GM19099 (cell line): ENCODE results near the gene SLIT1.

Experiments
- POLR2A ChIP-seq: IDR thresholded peaks from 3 replicates; pipeline ENCODE4 v1.6.1; 2011; ENCODE audit warnings: low read depth; ENCODE audit not compliant: insufficient read length; ENCODE audit errors: extremely low read depth

Gene SLIT1

DNA sequence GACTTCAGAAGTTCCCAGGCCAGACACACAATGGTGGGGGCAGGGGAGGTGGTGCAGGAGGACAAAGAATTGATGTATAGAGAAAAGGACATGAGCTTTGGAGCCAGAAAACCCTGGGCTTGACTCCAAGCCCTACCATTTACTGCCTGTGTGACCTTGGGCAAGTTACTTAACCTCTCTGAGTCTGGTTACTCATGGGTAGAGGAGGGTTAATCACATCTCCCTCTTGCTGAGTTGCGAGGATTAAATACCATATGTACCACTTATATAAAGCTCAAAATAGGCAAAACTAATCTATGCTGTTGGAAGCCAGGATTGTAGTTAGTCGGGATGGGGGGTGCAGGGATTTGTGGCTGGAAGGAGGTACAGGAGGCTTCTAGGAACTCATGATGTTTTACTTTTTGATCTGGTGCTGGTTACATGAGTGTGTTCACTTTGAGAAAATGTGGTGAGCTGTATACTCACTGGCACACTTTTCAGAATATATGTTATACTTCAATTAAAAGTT, 106.8 kb downstream of the SLIT1 start:
- no peak for TF ChIP-seq POLR2A

DNA sequence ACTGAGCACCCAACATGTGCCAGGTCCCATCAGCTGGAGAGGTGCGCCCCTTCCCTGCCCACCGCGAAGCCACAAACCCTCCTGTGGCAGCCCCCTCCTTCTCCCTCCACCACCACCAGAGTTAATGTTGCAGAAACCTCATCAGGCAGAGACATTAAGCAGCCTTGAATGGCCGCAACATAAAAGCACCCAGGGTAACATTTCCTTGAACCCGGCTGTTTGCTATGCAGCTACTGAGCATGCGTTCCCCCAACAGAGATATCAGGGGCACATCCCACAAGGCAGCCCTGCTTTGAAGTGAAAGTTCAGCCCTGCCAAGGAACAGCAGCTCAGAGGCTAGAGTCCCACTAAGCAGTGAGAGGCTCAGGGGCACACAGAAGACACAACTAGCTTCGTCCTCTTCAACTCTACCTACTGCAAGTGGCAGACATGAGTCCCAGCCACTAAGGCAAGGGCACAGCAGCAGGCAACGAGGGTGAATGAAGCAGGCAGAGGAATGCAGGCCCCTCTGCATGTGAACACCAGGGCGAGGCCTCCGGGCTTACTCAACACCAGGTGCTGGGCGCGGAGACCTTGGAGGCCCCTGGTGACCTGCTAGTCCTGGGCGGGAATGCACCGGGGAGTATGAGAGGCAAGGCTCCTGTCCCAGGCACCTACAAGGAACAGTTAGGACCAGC, 107.4 kb downstream of the SLIT1 start:
- TF ChIP-seq POLR2A = no peak

- no peak for TF ChIP-seq POLR2A
These were observed 109.0 kb downstream of the SLIT1 start for GRCh38 chr10:97076781-97077180.

GRCh38 chr10:97075961-97076525, 109.7 kb downstream of the SLIT1 start:
- no peak for TF ChIP-seq POLR2A

GRCh38 chr10:97075421-97075820, 110.3 kb downstream of the SLIT1 start:
- no peak for TF ChIP-seq POLR2A

DNA sequence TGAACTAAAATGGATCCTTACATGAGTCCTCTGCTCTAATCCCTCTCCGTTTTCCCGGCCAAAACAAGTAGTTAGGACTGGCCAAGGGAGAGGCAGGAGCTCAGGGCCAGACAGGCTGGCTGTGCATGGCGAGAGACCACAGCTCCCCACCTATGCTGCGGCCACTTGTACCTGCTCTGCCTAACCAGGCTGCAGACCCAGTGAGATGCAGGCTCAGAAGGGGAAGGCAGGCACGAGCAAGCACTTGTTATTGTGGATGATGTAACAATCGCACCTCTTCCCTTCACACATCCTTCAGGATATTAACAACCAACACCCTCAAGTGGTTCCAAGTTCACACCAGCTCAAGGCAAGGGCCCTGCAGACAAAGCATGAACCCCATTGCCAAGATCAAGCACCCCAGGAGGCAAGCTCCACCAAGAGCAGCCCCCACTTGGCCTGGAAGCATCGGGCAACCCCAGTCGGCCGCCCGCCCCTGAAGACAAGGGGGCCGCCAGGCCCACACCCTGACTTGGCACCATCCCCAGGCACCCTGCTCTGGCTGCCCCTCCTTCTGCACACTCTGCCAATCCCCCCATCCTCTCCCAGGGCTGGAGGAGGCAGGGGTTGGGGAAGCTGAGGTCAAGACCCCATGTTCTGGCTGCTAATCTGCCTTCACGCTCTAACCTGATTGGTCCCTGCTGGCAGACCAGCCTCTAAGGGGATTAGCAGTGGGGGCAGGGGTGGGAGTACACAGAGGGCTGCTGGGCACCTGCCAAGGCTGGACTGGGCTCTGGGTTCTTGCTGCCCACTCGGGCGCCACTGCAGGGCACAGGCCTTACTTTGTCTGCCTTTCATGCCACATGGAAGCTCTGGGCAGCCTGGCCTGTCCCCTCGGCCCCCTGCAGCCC, 111.3 kb downstream of the SLIT1 start:
- no peak for TF ChIP-seq POLR2A

DNA sequence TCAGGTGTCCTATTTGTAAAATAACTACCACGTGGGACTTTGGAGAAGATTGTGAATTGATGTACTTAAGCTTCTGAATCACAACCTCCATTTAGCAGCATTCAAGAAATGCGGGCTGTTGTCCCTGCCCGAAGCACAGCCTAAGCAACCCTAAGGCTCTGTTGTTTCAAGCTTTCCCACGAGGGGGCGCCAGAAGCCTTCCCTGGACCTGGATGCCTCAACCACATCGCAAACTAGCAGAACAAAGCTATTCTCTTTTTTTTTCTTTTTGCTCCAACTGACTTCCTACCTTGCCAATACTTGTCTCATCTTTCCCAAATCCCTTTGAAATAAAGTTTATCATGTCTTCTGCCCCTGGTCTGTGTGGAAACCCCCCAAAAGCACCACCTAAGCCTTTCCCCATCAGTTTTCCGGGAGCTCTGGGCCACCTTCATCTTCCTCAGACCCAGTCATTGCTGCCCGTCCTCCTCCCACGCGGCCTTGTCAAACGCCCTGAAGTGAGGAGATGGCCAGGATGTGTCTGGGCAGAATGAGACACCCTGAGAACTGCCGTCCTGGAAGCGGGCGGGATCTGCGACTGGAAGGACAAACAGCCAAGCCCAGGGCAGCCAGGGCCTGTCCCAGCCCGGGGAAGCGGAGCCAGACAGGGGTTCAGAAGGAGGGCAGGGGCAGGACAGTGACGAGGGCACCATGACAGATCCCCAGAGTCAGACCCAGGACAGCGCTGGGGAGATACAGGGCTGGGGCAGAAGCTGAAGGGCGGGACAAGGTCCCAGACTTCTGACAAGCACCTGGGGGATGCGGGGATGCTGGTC, 112.7 kb downstream of the SLIT1 start:
- no peak for TF ChIP-seq POLR2A

DNA sequence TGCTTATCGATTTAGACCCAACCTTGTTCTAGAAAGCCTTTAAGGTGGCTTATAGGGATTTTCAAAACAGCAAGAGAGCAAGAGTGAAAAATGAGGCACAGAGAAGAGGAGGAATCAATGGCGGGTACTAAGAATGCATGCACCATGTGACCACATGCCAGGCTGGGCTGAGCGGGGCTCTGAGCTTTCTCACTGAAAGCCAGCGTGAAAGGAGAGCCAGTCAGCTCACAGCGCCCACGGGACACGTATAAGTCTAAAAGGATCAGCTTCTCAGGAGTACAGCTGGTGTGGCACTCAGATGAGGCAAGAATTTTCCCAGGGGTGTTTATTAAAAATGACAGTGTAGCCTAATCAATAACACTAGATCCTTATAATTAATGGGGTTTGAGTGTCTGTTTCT, 114.3 kb downstream of the SLIT1 start:
- TF ChIP-seq POLR2A = no peak

DNA sequence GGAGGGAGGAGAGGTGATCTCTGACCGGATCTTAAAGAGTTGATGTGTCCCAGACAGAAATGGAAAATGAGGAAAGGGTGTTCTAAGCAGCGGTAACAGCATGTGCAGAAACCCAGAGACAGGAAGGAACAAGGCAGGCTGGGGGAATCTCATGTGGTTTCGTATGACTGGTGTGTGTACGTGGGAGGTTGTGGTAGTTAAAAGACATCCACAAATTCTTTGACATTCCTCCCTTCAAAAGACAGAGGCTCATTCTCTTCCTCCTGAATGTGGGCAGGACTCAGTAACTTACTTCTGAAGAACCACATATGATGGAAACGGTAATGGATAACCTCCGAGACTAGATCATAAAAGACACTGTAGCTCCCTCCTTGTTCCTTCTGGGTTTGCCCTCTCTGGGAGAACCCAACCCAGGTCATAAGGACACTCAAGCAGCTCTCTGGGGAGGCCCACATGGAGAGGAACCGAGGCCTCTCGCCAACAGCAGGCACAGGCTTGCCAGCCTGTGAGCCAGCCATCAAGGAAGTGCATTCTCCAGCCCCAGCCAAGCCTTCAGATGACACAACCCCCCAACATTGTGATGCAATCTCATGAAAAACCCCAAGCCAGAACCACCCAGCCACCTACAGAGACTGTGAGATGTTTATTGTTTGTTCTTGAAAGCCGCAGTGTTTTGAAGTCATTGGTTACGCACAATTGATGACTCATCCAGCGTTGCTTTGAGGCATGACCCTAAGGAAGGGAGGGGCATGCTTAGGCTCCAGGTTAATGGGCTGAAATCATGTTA, 116.0 kb downstream of the SLIT1 start:
- TF ChIP-seq POLR2A = no peak

GRCh38 chr10:97069026-97069425, 116.7 kb downstream of the SLIT1 start:
- TF ChIP-seq POLR2A = no peak

- no peak for TF ChIP-seq POLR2A
These were observed 117.9 kb downstream of the SLIT1 start for GRCh38 chr10:97067716-97068391.

- TF ChIP-seq POLR2A = no peak
These were observed 118.7 kb downstream of the SLIT1 start for GRCh38 chr10:97066877-97067555.

DNA sequence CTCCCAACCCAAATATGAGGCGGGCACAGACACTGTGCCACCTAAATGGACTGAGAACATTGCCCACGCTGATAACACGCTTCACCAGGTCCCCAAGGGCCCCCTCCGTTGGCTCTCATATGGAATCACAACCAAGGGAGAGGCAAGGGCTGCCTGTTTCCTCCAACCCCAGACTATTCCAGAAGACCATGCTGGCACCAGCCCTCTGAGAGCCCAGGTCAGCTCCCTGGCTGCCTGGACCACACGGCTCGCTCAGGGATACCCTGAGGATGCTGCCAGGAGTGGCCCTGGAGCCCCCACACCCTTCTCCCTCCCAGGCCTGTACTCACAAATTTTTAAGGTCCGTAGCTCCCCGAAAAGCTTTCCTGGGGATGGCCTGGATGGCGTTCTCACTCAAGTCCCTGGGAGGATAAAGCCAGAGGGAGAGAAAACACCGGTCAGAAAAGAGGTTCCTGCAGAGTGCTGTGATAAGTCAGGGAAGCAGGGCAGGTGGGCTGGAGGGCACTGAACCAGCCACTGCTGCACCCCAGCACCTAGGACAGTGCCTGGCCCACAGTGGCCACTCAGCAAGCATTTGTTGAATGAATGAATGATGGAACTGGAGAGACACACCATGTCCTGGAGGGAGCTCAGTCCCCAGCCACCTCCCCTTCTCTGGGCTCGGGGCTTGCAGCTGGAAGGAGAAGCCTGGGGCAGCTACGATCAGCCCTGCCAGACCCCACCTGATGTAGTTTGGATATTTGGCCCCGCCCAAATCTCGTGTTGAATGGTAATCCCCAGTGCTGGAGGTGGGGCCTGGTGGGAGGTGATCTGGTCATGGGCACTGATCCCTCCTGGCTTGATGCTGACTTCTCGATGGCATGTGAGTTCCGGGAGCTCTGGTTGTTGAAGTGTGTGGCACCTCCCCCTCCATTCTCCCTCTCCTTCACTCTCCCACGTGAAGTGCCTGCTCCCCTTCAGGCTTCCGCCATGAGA, 119.8 kb downstream of the SLIT1 start:
- no peak for TF ChIP-seq POLR2A
